ENCODE data around the gene ETAA1. TPM values are rescaled to one million over a fixed set of nuclear protein-coding genes. Genes with fewer than 3 reads are reported as not detected.

ETAA1 gene
- total and polyA plus RNA-seq, 8 donors, result 4.7 to 32.7 (median 10.1) TPM

GRCh38 chr2:67446491-67446911 lies 49.4 kb downstream of the ETAA1 start:
- Histone ChIP-seq H3K27me3 (no peaks in the 10 kb centered on the region), H3K36me3 (no peaks in the 10 kb centered on the region), H3K9me3 (no peaks in the 10 kb centered on the region), H3K27ac (no peak overlapping the region), H3K4me1 (peaks cover 6 to 26% (median 12%) of the 10 kb centered on the region in 4 donors), H3K4me3 (no peak overlapping the region)
- TF ChIP-seq POLR2AphosphoS5 (IDR thresholded peaks at IDR 0.05), result peak in 1 of 3 donors; percentile 41
- no peak for TF ChIP-seq CTCF (IDR thresholded peaks at IDR 0.05)
- intact Hi-C loops (cut with DNase I; ENCODE audit: low total_unique reads), result no loop called here
- WGBS, 5 donors, result 20 to 50% (median 28%) methylated on average over 2 of the region's 2 CpGs
- DNase-seq, result peak in 1 of 2 donors; percentile 59

- Histone ChIP-seq H3K36me3 (no peaks in the 10 kb centered on the region), H3K4me1 (peaks cover 6 to 26% (median 12%) of the 10 kb centered on the region in 4 donors), H3K27me3 (no peaks in the 10 kb centered on the region), H3K27ac (no peak overlapping the region), H3K9me3 (no peaks in the 10 kb centered on the region), H3K4me3 (no peak overlapping the region)
- intact Hi-C loops (cut with DNase I; ENCODE audit: low total_unique reads), result no loop called here
- 84 to 97% (median 95%) methylated on average over 1 of the region's 1 CpG for WGBS, 5 donors
- TF ChIP-seq POLR2AphosphoS5 (IDR thresholded peaks at IDR 0.05), result no peak
- no peak for TF ChIP-seq EP300 (IDR thresholded peaks at IDR 0.05)
- TF ChIP-seq POLR2A (IDR thresholded peaks at IDR 0.05), result no peak
- no peak for TF ChIP-seq CTCF (IDR thresholded peaks at IDR 0.05)
- DNase-seq, result no peak
Measured at GRCh38 chr2:67448648-67449047, 51.5 kb downstream of the ETAA1 start.

- intact Hi-C loops (cut with DNase I; ENCODE audit: low total_unique reads), result no loop called here
- peaks cover 6 to 31% (median 20%) of the 10 kb centered on the region in 4 donors for H3K4me1 ChIP-seq
- no peaks in the 10 kb centered on the region for H3K27me3 ChIP-seq
- WGBS, 5 donors, result 59 to 68% (median 64%) methylated on average over 7 of the region's 7 CpGs
- H3K27ac ChIP-seq, result no peak overlapping the region
- no peaks in the 10 kb centered on the region for H3K9me3 ChIP-seq
- H3K36me3 ChIP-seq, result no peaks in the 10 kb centered on the region
- TF ChIP-seq CTCF (IDR thresholded peaks at IDR 0.05) (no peak), EP300 (IDR thresholded peaks at IDR 0.05) (no peak), POLR2AphosphoS5 (IDR thresholded peaks at IDR 0.05) (no peak), POLR2A (IDR thresholded peaks at IDR 0.05) (no peak)
- no peak overlapping the region for H3K4me3 ChIP-seq
- peak; percentile 57 to 59 for DNase-seq
Measured at GRCh38 chr2:67451086-67451832, 54.1 kb downstream of the ETAA1 start.

- H3K9me3 ChIP-seq, result no peaks in the 10 kb centered on the region
- H3K4me3 ChIP-seq, result no peak overlapping the region
- TF ChIP-seq POLR2AphosphoS5 (IDR thresholded peaks at IDR 0.05), result no peak
- no peak for TF ChIP-seq EP300 (IDR thresholded peaks at IDR 0.05)
- TF ChIP-seq CTCF (IDR thresholded peaks at IDR 0.05), result no peak
- TF ChIP-seq POLR2A (IDR thresholded peaks at IDR 0.05), result no peak
- H3K4me1 ChIP-seq, result peaks cover 0 to 19% (median 12%) of the 10 kb centered on the region in 4 donors
- DNase-seq, result no peak
- intact Hi-C loops (cut with DNase I; ENCODE audit: low total_unique reads), result no loop called here
- H3K27ac ChIP-seq, result no peak overlapping the region
- 72 to 88% (median 79%) methylated on average over 1 of the region's 1 CpG for whole genome bisulfite sequencing, 5 donors
- H3K27me3 ChIP-seq, result no peaks in the 10 kb centered on the region
- no peaks in the 10 kb centered on the region for H3K36me3 ChIP-seq
Measured at GRCh38 chr2:67453310-67453709, 56.2 kb downstream of the ETAA1 start.

All from stomach (tissue), 9 donors.